Measurements from ENCODE around the gene SRBD1. TPM values are rescaled to one million over a fixed set of nuclear protein-coding genes. Genes with fewer than 3 reads are reported as not detected.

Gene SRBD1
- total and polyA plus RNA-seq, 2 experiments from 2014 or later = 27.4 to 46.3 TPM

DNA sequence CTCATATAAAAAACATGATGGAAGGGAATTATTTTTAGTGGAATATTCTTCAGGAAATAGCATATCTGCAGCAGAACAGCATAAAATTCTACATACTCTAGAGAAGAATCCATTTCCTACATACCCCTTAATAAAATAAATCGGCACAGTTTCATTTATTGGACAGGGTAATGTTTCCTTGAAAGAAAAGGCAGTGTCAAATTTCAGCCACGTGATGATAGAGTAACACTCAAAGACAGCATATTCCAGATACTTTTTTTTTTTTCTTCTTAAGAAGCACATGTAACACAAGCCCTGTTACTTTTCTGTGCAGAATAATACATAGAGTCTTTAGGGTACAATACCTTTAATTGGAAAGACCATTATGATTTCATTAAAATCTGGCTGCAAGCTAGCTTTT, 204.4 kb downstream of the SRBD1 start:
- Histone ChIP-seq H3F3A (replicated peaks; ENCODE audit: low read depth) (no peaks in the 10 kb centered on the region), H3K4me2 (no peak overlapping the region; the same call in 1 of the 2 replicates), H2AFZ (no peak overlapping the region), H3K27ac (ENCODE audit: low read depth) (no peak overlapping the region), H3K27me3 (ENCODE audit: insufficient read depth) (no peaks in the 10 kb centered on the region), H3K4me3 (no peak overlapping the region), H3K36me3 (ENCODE audit: insufficient read depth) (no peaks in the 10 kb centered on the region), H4K20me1 (replicated peaks; ENCODE audit: insufficient read depth) (no peaks in the 10 kb centered on the region), H3K9me2 (ENCODE audit: insufficient read depth) (0 out of 2 replicates have a peak, but pooled peaks cover 3% of the 10 kb centered on the region), H3K79me2 (replicated peaks; ENCODE audit: insufficient read depth) (no peaks in the 10 kb centered on the region), H3K4me1 (ENCODE audit: insufficient read depth) (peaks cover 30% of the 10 kb centered on the region)
- DNase-seq (ENCODE audit: low spot score) = no peak
- Mint-ChIP-seq H3K9me3 (no peaks in the 10 kb centered on the region), H3K4me1 (peaks cover 20% of the 10 kb centered on the region), H3K36me3 (ENCODE audit: low read depth) (peaks cover 16% of the 10 kb centered on the region; the same call in 2 of the 3 replicates), H3K27me3 (ENCODE audit: insufficient read depth, low read depth, poor library complexity) (peaks cover 2% of the 10 kb centered on the region), H3K27ac (no peak overlapping the region), H3K4me3 (no peak overlapping the region)
- no peak for TF ChIP-seq EZH2phosphoT487 (IDR thresholded peaks at IDR 0.05; ENCODE audit: unreplicated experiment)
- TF ChIP-seq, protein P1, sequence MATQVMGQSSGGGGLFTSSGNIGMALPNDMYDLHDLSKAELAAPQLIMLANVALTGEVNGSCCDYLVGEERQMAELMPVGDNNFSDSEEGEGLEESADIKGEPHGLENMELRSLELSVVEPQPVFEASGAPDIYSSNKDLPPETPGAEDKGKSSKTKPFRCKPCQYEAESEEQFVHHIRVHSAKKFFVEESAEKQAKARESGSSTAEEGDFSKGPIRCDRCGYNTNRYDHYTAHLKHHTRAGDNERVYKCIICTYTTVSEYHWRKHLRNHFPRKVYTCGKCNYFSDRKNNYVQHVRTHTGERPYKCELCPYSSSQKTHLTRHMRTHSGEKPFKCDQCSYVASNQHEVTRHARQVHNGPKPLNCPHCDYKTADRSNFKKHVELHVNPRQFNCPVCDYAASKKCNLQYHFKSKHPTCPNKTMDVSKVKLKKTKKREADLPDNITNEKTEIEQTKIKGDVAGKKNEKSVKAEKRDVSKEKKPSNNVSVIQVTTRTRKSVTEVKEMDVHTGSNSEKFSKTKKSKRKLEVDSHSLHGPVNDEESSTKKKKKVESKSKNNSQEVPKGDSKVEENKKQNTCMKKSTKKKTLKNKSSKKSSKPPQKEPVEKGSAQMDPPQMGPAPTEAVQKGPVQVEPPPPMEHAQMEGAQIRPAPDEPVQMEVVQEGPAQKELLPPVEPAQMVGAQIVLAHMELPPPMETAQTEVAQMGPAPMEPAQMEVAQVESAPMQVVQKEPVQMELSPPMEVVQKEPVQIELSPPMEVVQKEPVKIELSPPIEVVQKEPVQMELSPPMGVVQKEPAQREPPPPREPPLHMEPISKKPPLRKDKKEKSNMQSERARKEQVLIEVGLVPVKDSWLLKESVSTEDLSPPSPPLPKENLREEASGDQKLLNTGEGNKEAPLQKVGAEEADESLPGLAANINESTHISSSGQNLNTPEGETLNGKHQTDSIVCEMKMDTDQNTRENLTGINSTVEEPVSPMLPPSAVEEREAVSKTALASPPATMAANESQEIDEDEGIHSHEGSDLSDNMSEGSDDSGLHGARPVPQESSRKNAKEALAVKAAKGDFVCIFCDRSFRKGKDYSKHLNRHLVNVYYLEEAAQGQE (IDR thresholded peaks at IDR 0.05; ENCODE audit: unreplicated experiment) = no peak
- no peak for TF ChIP-seq CREB1 (CRISPR knock-in tag; IDR thresholded peaks at IDR 0.05; ENCODE audit: low read depth)
- TF ChIP-seq JUNB (IDR thresholded peaks at IDR 0.05; ENCODE audit: unreplicated experiment) = no peak
- no peak for TF ChIP-seq EZH2 (IDR thresholded peaks at IDR 0.05; ENCODE audit: low read depth, unreplicated experiment)
- TF ChIP-seq, protein P2, sequence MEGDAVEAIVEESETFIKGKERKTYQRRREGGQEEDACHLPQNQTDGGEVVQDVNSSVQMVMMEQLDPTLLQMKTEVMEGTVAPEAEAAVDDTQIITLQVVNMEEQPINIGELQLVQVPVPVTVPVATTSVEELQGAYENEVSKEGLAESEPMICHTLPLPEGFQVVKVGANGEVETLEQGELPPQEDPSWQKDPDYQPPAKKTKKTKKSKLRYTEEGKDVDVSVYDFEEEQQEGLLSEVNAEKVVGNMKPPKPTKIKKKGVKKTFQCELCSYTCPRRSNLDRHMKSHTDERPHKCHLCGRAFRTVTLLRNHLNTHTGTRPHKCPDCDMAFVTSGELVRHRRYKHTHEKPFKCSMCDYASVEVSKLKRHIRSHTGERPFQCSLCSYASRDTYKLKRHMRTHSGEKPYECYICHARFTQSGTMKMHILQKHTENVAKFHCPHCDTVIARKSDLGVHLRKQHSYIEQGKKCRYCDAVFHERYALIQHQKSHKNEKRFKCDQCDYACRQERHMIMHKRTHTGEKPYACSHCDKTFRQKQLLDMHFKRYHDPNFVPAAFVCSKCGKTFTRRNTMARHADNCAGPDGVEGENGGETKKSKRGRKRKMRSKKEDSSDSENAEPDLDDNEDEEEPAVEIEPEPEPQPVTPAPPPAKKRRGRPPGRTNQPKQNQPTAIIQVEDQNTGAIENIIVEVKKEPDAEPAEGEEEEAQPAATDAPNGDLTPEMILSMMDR (conservative IDR thresholded peaks at IDR 0.05; ENCODE audit: low read depth in 2 of 2) = no peak
- TF ChIP-seq, protein P3, sequence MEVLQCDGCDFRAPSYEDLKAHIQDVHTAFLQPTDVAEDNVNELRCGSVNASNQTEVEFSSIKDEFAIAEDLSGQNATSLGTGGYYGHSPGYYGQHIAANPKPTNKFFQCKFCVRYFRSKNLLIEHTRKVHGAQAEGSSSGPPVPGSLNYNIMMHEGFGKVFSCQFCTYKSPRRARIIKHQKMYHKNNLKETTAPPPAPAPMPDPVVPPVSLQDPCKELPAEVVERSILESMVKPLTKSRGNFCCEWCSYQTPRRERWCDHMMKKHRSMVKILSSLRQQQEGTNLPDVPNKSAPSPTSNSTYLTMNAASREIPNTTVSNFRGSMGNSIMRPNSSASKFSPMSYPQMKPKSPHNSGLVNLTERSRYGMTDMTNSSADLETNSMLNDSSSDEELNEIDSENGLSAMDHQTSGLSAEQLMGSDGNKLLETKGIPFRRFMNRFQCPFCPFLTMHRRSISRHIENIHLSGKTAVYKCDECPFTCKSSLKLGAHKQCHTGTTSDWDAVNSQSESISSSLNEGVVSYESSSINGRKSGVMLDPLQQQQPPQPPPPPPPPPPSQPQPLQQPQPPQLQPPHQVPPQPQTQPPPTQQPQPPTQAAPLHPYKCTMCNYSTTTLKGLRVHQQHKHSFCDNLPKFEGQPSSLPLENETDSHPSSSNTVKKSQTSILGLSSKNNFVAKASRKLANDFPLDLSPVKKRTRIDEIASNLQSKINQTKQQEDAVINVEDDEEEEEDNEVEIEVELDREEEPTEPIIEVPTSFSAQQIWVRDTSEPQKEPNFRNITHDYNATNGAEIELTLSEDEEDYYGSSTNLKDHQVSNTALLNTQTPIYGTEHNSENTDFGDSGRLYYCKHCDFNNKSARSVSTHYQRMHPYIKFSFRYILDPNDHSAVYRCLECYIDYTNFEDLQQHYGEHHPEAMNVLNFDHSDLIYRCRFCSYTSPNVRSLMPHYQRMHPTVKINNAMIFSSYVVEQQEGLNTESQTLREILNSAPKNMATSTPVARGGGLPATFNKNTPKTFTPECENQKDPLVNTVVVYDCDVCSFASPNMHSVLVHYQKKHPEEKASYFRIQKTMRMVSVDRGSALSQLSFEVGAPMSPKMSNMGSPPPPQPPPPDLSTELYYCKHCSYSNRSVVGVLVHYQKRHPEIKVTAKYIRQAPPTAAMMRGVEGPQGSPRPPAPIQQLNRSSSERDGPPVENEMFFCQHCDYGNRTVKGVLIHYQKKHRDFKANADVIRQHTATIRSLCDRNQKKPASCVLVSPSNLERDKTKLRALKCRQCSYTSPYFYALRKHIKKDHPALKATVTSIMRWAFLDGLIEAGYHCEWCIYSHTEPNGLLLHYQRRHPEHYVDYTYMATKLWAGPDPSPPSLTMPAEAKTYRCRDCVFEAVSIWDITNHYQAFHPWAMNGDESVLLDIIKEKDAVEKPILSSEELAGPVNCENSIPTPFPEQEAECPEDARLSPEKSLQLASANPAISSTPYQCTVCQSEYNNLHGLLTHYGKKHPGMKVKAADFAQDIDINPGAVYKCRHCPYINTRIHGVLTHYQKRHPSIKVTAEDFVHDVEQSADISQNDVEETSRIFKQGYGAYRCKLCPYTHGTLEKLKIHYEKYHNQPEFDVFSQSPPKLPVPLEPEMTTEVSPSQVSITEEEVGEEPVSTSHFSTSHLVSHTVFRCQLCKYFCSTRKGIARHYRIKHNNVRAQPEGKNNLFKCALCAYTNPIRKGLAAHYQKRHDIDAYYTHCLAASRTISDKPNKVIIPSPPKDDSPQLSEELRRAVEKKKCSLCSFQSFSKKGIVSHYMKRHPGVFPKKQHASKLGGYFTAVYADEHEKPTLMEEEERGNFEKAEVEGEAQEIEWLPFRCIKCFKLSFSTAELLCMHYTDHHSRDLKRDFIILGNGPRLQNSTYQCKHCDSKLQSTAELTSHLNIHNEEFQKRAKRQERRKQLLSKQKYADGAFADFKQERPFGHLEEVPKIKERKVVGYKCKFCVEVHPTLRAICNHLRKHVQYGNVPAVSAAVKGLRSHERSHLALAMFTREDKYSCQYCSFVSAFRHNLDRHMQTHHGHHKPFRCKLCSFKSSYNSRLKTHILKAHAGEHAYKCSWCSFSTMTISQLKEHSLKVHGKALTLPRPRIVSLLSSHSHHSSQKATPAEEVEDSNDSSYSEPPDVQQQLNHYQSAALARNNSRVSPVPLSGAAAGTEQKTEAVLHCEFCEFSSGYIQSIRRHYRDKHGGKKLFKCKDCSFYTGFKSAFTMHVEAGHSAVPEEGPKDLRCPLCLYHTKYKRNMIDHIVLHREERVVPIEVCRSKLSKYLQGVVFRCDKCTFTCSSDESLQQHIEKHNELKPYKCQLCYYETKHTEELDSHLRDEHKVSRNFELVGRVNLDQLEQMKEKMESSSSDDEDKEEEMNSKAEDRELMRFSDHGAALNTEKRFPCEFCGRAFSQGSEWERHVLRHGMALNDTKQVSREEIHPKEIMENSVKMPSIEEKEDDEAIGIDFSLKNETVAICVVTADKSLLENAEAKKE (CRISPR knock-in tag; IDR thresholded peaks at IDR 0.05) = no peak
- ATAC-seq = no peak
